Measurements from ENCODE around the gene BTD. TPM values are rescaled to one million over a fixed set of nuclear protein-coding genes. Genes with fewer than 3 reads are reported as not detected.

The BTD gene
- total RNA-seq, 1 donor from 2014 or later, result 11.7 TPM

DNA sequence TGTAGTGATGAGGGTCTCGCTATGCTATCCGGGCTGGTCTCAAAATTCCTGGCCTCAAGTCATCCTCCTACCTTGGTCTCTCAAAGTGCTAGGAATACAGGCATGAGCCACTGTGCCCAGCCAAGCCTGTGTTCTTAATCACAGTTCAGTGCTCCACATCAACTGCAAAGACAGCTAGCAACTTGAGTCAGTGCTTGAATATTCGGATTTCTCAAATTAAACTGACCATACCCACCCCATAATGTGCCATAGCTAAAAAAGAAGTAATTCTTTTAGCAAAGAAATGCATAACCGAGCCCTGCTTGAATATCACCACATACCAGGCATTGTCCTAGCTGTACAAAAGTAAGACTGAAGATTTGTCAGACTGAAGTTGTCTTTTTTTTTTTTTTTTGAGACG, 89.2 kb downstream of the BTD start:
- H2AFZ ChIP-seq (replicated peaks), result no peak overlapping the region
- Mint-ChIP-seq H3K27ac (no peak overlapping the region), H3K9me3 (no peaks in the 10 kb centered on the region), H3K36me3 (peaks cover 8% of the 10 kb centered on the region), H3K27me3 (ENCODE audit: insufficient read depth, low read depth) (no peaks in the 10 kb centered on the region), H3K4me1 (no peaks in the 10 kb centered on the region), H3K4me3 (no peak overlapping the region)
- H3K4me1 ChIP-seq, result no peaks in the 10 kb centered on the region
- no peaks in the 10 kb centered on the region for H3K79me2 ChIP-seq (ENCODE audit: low read depth)
- no peak overlapping the region for H3K9ac ChIP-seq
- H3K27me3 ChIP-seq, result no peaks in the 10 kb centered on the region
- H3K4me3 ChIP-seq, result no peak overlapping the region
- H3F3A ChIP-seq (ENCODE audit: low read depth), result no peaks in the 10 kb centered on the region
- H3K4me2 ChIP-seq, result no peak overlapping the region
- H3K27ac ChIP-seq, result no peak overlapping the region
- TF ChIP-seq EZH2 (IDR thresholded peaks at IDR 0.05), result no peak
- no peak for TF ChIP-seq EZH2phosphoT487 (IDR thresholded peaks at IDR 0.05)
- no peak for TF ChIP-seq CTCF (IDR thresholded peaks at IDR 0.05)
- H3K9me3 ChIP-seq (ENCODE audit: low read depth), result no peaks in the 10 kb centered on the region
- DNase-seq (ENCODE audit: low spot score), result no peak
- peaks cover 8% of the 10 kb centered on the region for H3K36me3 ChIP-seq
- no peaks in the 10 kb centered on the region for H4K20me1 ChIP-seq (ENCODE audit: low read depth)

DNA sequence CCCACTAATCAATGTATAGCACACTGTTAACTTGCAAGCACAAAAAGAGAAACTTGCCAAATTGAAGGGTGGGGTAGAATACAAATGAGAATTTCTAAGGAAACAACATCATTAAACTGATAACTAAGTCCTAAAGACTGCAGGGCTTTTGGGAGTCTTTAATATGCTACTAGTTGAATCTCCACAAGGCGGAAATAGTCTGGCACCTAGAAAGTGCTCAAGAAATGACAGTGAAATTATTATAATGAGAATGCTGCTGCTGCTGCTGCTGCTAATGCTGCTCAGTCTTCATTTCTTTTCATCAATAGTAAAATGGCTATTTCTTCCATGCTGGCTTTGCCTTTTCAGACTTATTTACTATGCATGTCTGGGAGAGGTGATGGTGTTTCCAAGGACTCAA, 91.8 kb downstream of the BTD start:
- no peak overlapping the region for H3K4me3 Mint-ChIP-seq
- no peak overlapping the region for H3K27ac Mint-ChIP-seq
- H3K9me3 Mint-ChIP-seq, result no peaks in the 10 kb centered on the region
- H3K4me1 Mint-ChIP-seq, result no peaks in the 10 kb centered on the region
- no peak for DNase-seq (ENCODE audit: low spot score)
- Histone ChIP-seq H3K9ac (no peak overlapping the region), H3F3A (ENCODE audit: low read depth) (no peaks in the 10 kb centered on the region), H3K4me2 (no peak overlapping the region), H3K27ac (no peak overlapping the region), H2AFZ (replicated peaks) (no peak overlapping the region), H3K79me2 (ENCODE audit: low read depth) (no peaks in the 10 kb centered on the region), H3K4me1 (no peaks in the 10 kb centered on the region), H3K36me3 (peaks cover 4% of the 10 kb centered on the region), H4K20me1 (ENCODE audit: low read depth) (no peaks in the 10 kb centered on the region), H3K4me3 (no peak overlapping the region), H3K27me3 (no peaks in the 10 kb centered on the region), H3K9me3 (ENCODE audit: low read depth) (no peaks in the 10 kb centered on the region)
- TF ChIP-seq CTCF (IDR thresholded peaks at IDR 0.05) (no peak), EZH2phosphoT487 (IDR thresholded peaks at IDR 0.05) (no peak), EZH2 (IDR thresholded peaks at IDR 0.05) (no peak)
- peaks cover 12% of the 10 kb centered on the region for H3K36me3 Mint-ChIP-seq
- H3K27me3 Mint-ChIP-seq (ENCODE audit: insufficient read depth, low read depth), result peaks cover 2% of the 10 kb centered on the region

- TF ChIP-seq EZH2 (IDR thresholded peaks at IDR 0.05) (no peak), CTCF (IDR thresholded peaks at IDR 0.05) (no peak), EZH2phosphoT487 (IDR thresholded peaks at IDR 0.05) (no peak)
- no peak overlapping the region for H3K27ac Mint-ChIP-seq
Observed at GRCh38 chr3:15694628-15695027, 93.1 kb downstream of the BTD start.

More at GRCh38 chr3:15694628-15695027, 93.1 kb downstream of the BTD start:
- Mint-ChIP-seq H3K27me3 (ENCODE audit: insufficient read depth, low read depth) (peaks cover 2% of the 10 kb centered on the region), H3K4me1 (no peaks in the 10 kb centered on the region), H3K4me3 (no peak overlapping the region), H3K36me3 (peaks cover 16% of the 10 kb centered on the region), H3K9me3 (peaks cover 2% of the 10 kb centered on the region)
- Histone ChIP-seq H3K4me2 (no peak overlapping the region), H3K4me3 (no peak overlapping the region), H3K79me2 (ENCODE audit: low read depth) (no peaks in the 10 kb centered on the region), H3K4me1 (no peaks in the 10 kb centered on the region), H3K9ac (no peak overlapping the region), H4K20me1 (ENCODE audit: low read depth) (no peaks in the 10 kb centered on the region), H3K27me3 (no peaks in the 10 kb centered on the region), H3K9me3 (ENCODE audit: low read depth) (no peaks in the 10 kb centered on the region), H3K36me3 (peaks cover 4% of the 10 kb centered on the region), H3F3A (ENCODE audit: low read depth) (no peaks in the 10 kb centered on the region), H2AFZ (replicated peaks) (no peak overlapping the region), H3K27ac (no peak overlapping the region)
- DNase-seq (ENCODE audit: low spot score), result no peak

Small RNAs within 50 kb of the gene (microRNA-seq; reads per million reads assigned to microRNA genes)
- gene MIR3134, result not detected

Small RNAs within 50 kb of the gene (small RNA-seq; reads per million reads assigned to genes)
- gene MIR3134, result not detected

Other genes with a start within 250 kb of the BTD start
- gene METTL6, start 174.2 kb upstream of the BTD start, total RNA-seq (ENCODE audit: low replicate concordance), result 34.9 TPM in 2 replicates
- 34.2 and 36.8 TPM in 2 replicates for gene EAF1, start 174.1 kb upstream of the BTD start, total RNA-seq (ENCODE audit: low replicate concordance)
- 1.5 and 2.8 TPM in 2 replicates for gene COLQ, start 80.0 kb upstream of the BTD start, total RNA-seq (ENCODE audit: low replicate concordance)
- gene HACL1, start 176 bp upstream of the BTD start, total RNA-seq (ENCODE audit: low replicate concordance), result 38.8 and 48.6 TPM in 2 replicates
- 29.3 and 36.4 TPM in 2 replicates for gene ANKRD28, start 196.2 kb downstream of the BTD start, total RNA-seq (ENCODE audit: low replicate concordance)

All from neural progenitor cell (in vitro differentiated cells).